Measurements from ENCODE around the gene ATG10.
"Not testable (repeated sequence)": the region's sequence is repeated elsewhere in the genome, so short reads cannot be mapped to it uniquely, and the experiment has no call there.

The ATG10 gene

DNA sequence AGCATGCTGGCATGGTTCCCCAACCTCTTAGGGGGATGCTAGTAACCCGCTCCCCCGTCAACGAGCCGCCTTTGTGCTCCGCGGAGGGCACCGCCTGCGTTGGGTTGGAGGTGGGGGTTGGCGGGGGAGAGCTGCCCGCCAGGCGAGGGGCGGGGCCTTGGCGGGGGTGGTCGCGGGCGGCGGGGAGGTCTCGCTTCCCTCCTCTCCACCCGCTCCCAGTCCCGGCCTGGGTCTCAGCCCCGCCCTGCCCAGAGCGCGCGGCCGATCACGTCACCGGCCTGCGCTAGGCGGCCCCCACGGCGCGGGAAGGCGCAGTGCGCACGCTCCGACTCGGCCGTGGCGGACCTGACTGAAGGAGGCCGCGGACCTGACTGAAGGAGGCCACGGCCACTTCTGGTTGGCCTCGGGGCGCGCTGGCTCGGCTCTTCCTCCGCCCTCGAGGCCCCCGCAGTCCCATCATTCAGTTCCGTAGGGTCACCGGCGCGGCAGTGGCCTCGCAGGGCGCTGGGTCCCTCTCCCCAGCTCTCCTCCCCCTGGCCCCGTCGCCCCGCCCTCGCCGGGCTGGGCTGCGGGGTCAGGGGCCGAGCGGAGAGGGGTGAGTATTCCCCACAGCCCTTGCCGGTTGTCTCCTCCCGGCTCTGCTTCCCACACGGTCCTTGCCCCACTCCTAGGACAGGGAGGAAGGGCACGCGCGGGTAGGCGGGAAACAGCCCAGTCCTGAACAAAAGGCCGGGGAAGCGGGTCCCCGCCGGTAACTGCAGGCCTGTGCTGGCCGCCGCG is at the start of gene ATG10:
ATG10 (plus strand) TSS at position 312 of the 780 bp plus-strand sequence. CDS start 15,548 bp downstream, outside the sequence.
- peak within 1 kb of the TSS; percentile 41 to 80 (median 68) for H3K4me3 ChIP-seq
- peak within 1 kb of the TSS; percentile 93 to 100 (median 99) for H3K27ac ChIP-seq

GRCh38 chr5:81922854-81923279 is 49.0 kb upstream of the ATG10 start:
- H3K27ac ChIP-seq: no peak overlapping the region
- H3K4me3 ChIP-seq: no peak overlapping the region

- no peak overlapping the region for H3K27ac ChIP-seq
- no peak overlapping the region for H3K4me3 ChIP-seq
Observed at GRCh38 chr5:81924442-81924841, 47.4 kb upstream of the ATG10 start.

DNA sequence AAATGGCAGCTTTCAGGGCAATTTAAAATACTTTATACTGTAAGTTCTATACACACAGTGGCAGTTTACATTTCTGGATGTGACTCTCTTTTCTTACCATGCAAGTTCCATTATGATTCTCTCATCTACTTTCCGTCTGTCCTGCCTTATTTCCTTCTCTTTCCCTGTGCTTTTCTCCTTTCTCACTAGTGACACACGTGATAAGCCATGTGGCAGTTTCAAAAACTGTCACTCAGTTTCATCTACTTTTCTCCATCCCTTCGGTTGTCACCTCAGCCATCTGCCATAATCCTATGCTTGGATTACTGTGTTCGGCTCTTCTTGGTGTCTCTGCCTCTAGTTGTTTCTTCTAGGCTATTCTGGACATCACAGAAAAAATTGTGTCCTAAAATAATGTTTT is 46.8 kb upstream of the ATG10 start:
- no peak overlapping the region for H3K27ac ChIP-seq
- no peak overlapping the region for H3K4me3 ChIP-seq

DNA sequence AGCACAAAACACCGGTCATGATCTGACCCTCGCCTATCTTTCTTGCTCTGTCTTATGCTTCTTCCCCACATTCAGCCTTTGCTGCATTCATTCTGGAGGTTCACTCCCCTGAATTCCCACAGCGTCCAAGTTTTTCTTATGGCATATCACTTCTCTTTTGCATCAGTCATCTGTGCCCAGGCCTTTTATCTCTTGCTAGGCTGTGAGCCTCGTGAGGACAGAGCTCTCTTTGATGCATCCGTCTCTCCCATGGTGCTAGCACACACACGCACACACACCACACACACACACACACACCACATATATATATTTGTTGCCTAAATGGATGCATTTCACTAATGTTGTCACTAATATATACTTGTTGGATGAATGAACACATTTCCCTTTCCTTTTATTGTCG is 45.8 kb upstream of the ATG10 start:
- H3K27ac ChIP-seq: no peak overlapping the region
- H3K4me3 ChIP-seq: no peak overlapping the region

DNA sequence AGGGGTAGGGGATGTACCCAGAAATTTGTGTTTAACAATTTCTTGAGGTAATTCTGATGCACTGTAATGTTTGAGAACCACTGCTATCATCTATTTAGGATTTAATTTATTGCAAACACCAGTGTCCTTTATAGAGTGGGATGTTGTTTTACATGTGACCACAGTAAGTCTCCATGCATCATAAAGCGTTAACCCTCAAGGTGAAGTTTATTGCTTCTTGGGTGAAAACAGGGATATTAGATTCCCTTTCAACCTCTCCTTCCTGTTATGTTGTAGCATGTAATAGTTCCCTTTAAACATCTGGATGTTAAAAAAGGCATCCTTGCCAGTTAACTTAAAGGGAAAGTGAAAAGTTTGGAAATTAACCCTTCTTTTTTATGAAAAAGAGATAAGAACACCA is 35.8 kb upstream of the ATG10 start:
- H3K27ac ChIP-seq: no peak overlapping the region

DNA sequence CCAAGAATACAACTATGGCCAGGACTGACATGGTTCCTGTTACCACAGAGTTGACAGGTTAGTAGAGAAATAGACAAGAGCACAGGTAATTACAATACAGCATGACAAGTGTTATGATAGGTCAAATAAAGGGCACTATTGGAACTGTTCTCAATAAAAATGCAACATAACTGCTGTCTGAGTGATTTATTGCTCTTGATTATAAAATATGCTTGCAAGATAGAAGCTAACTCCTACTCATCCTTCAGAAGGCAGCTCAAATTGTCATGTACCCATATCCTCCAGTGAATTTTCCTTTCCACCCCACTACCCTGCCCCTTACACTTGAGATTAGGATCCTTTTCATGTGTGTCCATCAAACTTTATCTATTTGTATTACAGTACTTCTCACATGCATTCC is 35.1 kb upstream of the ATG10 start:
- Histone ChIP-seq H3K27ac (no peak overlapping the region), H3K4me3 (no peak overlapping the region)

More for the DNA sequence above, 35.8 kb upstream of the ATG10 start:
- no peak overlapping the region for H3K4me3 ChIP-seq

DNA sequence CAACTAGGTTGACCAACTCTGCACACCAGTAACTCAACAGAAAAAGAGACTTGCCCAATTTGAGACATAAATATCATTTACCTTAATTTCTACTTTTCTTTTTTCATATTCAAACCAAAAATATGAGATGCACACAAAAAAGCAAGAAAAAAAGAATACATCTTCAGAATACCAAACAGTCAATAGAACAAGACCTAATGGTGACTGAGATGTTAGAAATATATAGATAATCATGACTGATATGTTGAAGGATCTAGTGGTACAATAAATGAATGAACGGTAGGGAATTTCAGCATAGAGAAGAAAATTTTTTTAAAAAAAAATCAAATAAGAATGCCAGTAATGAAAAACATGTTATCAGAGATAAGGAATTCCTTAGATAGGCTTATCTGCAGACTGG is 29.1 kb upstream of the ATG10 start:
- no peak overlapping the region for H3K4me3 ChIP-seq
- H3K27ac ChIP-seq: no peak overlapping the region

DNA sequence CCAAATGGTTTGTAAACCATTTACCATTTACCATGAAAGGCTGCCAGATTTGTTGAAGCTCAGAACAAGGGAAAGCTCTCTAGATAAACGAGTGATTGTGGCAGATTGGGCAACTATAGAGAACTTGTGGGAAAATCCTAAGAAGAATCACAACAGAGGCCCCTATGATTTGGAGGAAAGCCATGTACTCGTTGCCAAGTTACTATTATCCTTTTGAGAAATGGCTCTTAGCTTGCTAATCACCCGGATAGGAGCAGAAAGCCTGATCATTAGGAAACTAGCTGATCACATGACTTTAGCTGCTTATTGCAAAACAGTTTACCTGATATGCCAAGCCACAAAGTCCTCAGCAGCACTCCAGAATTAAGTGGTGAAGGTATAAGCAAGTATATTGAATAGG is 23.5 kb upstream of the ATG10 start:
- Histone ChIP-seq H3K4me3 (no peak overlapping the region), H3K27ac (no peak overlapping the region)

DNA sequence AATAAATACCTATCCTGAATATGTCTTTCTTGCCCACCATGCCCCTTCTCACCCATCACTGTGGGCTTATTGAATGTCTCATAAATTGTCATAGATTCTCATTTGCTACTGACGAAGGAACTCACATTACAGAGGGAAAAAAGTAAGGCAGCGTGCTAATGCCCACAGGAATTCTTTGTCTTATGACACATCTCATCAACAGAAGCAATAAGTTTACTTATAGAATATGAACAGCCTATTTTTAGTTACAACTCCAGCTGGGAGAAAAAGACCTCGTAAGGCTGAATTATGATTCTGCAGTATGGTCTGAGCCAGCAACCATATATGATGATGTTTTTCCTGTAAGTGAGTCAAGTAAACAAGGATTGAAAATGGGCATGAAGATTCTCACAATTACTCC is 22.4 kb upstream of the ATG10 start:
- H3K4me3 ChIP-seq: no peak overlapping the region

GRCh38 chr5:81950996-81951395 is 20.8 kb upstream of the ATG10 start:
- Histone ChIP-seq H3K27ac (no peak overlapping the region), H3K4me3 (no peak overlapping the region)

More for the DNA sequence above, 22.4 kb upstream of the ATG10 start:
- no peak overlapping the region for H3K27ac ChIP-seq

- not testable (repeated sequence) for H3K4me3 ChIP-seq, H3K27ac ChIP-seq
Observed at GRCh38 chr5:81954796-81955195, 17.0 kb upstream of the ATG10 start.

DNA sequence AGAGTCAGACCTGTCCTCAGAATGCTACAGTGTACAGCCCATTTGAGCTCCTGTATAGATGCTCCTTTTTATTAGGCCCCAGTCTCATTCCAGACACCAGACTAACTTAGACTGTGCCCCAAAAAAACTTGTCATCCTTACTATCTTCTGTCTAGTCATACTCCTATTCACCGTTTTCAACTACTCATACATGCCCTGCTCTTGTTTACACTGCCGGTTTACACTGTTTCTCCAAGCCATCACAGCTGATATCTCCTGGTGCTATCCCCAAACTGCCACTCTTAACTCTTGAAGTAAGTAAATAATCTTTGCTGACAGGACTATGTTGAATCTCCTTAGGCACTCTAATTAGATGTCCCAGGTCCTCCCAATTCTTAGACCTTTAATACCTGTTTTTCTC is 13.7 kb upstream of the ATG10 start:
- not testable (repeated sequence) for H3K4me3 ChIP-seq, H3K27ac ChIP-seq

- H3K27ac ChIP-seq: no peak overlapping the region
- no peak overlapping the region for H3K4me3 ChIP-seq
Observed at GRCh38 chr5:81961651-81962440, 10.0 kb upstream of the ATG10 start.

DNA sequence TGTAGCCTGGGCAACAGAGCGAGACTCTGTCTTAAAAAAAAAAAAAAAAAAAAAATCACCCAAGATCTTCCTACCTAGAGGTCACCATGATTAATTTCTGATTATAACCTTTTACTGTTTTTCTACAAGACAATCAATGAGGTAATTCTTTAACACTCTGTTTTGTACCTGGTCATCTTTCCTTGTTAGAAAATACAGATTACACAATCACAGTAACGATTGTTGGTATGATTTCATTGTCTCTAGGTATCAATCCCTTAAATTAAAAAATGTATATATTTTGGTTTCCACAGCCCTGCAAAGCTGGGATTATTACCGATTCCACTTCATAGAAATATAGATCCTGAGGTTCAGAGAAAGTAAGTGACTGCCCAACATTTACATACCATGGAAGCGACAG is 8.3 kb upstream of the ATG10 start:
- Histone ChIP-seq H3K4me3 (no peak overlapping the region), H3K27ac (no peak overlapping the region)

GRCh38 chr5:81965524-81965923 is 6.3 kb upstream of the ATG10 start:
- H3K27ac ChIP-seq: no peak overlapping the region
- no peak overlapping the region for H3K4me3 ChIP-seq

- Histone ChIP-seq H3K27ac (no peak overlapping the region), H3K4me3 (no peak overlapping the region)
Observed at GRCh38 chr5:81969226-81969625, 2.6 kb upstream of the ATG10 start.

- no peak overlapping the region for H3K4me3 ChIP-seq
- no peak overlapping the region for H3K27ac ChIP-seq
Observed at GRCh38 chr5:81969912-81970311, 1.9 kb upstream of the ATG10 start.

DNA sequence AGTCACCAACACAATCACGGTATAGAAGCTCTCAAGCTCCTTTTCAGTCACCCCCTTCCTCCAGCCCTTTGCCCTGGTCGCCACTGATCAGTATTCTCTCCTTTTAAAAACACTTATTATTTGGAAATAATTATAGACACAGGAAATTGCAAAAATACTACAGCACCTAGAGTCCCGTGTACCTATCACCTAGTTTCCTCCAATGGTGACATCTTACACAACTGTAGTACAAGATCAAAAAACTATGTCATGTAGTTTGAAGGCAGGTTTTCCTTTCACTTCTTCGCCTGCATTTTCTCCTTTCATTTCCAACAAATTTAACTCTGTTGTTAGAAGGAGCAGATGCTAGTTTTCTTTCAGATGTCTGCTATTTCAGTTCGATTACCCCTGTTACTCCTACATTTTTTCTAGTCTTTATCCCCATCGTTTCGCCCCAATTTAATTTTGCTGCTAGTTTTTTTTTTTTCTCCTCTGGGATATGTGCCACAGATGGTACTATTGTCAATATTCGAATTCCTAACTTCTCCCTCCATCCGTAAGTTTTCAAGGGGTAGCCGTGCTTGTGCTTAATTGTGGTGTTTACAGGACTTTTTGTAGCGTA is 612 bp upstream of the ATG10 start:
- Histone ChIP-seq H3K4me3 (peak overlapping the region; percentile 41 to 80 (median 68)), H3K27ac (peak overlapping the region; percentile 93 to 100 (median 99))

DNA sequence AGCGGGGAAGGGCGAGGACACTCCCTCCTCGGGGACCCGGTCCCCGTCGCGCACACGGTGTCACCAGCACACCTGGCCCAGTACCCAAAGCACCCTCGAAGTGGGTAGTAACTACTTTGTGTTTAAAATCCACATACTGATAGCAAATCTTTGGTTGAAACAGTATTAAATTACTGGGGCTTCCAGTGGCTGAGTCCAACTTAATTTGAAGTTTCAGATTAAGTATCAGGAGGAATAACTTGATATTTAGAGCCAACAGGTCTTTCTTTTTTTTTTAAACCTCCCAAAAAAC is 615 bp downstream of the ATG10 start:
- Histone ChIP-seq H3K4me3 (peak overlapping the region; percentile 41 to 80 (median 68)), H3K27ac (peak overlapping the region; percentile 93 to 100 (median 99))

DNA sequence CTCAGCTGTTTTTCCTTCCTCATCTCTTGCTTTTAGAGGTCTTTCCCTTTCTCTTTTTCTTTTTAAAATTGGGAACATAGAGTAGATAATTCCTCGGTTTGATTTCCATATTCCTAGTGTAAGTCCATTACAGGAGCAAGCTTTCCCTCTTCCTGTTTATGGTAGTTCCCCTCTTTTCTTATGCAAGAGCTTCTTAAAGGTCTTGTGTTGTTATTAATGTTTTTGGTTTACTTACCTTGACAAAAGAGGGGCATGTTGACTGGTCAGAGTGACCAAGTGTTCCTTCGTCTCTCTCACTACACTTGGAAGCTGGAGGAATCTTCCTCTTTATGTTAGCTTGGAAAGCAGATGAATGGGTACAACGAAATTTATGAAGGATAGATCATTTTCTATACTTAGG is 8.3 kb downstream of the ATG10 start:
- H3K4me3 ChIP-seq: no peak overlapping the region
- no peak overlapping the region for H3K27ac ChIP-seq
